Epithelial cell of proximal tubule (primary cell): ENCODE measurements around the gene MAPK4. TPM values are rescaled to one million over a fixed set of nuclear protein-coding genes. Genes with fewer than 3 reads are reported as not detected.
A peak's percentile ranks its signal among the peaks of the same experiment; 100 is the strongest.
"Not testable (repeated sequence)": the region's sequence is repeated elsewhere in the genome, so short reads cannot be mapped to it uniquely, and the experiment has no call there.

Experiments used
- DNase-seq: peaks from one replicate; pipeline ENCODE4 v3.0.0-alpha.2; 2011; ENCODE audit warnings: low read depth
- H3K4me3 ChIP-seq: 2 replicates; pipeline ENCODE4 v1.5.1; 2011; ENCODE audit warnings: low read depth, mild to moderate bottlenecking, low read length
- CTCF ChIP-seq: conservative IDR thresholded peaks from 2 replicates; pipeline ENCODE4 v1.5.1; 2012; ENCODE audit warnings: low read depth, mild to moderate bottlenecking, low read length
- total RNA-seq: library from RNA; depleted of rRNA; stranded (reverse); fragments of >200 nt; gene quantifications from 2 replicates; pipeline ENCODE4 v1.2.3, GENCODE V29; 2015

MAPK4 gene
- total RNA-seq = 0.36 and 1.3 TPM in 2 replicates

- DNase-seq = no peak
- peak within 1 kb of the TSS; percentile 51 for H3K4me3 ChIP-seq
- no peak for TF ChIP-seq CTCF
Measured at GRCh38 chr18:50559752-50560680, at the start of gene MAPK4. TSS of gene MAPK4 (plus strand) at chr18:50560087. CDS start at chr18:50663959, 103,872 bp downstream.

GRCh38 chr18:50517277-50517676, 42.6 kb upstream of the MAPK4 start:
- DNase-seq, H3K4me3 ChIP-seq: not testable (repeated sequence)

- DNase-seq = no peak
- no peak for TF ChIP-seq CTCF
- H3K4me3 ChIP-seq = no peak overlapping the region
Measured at GRCh38 chr18:50518787-50519546, 40.9 kb upstream of the MAPK4 start.

GRCh38 chr18:50523165-50523564, 36.7 kb upstream of the MAPK4 start:
- no peak for TF ChIP-seq CTCF
- no peak overlapping the region for H3K4me3 ChIP-seq
- no peak for DNase-seq

- DNase-seq = no peak
- no peak for TF ChIP-seq CTCF
- no peak overlapping the region for H3K4me3 ChIP-seq
Measured at GRCh38 chr18:50527636-50528307, 32.1 kb upstream of the MAPK4 start.

- no peak for TF ChIP-seq CTCF
- no peak for DNase-seq
- H3K4me3 ChIP-seq = no peak overlapping the region
Measured at GRCh38 chr18:50528806-50529205, 31.1 kb upstream of the MAPK4 start.

GRCh38 chr18:50533822-50534221, 26.1 kb upstream of the MAPK4 start:
- not testable (repeated sequence) for DNase-seq

GRCh38 chr18:50544476-50544875, 15.4 kb upstream of the MAPK4 start:
- not testable (repeated sequence) for DNase-seq, H3K4me3 ChIP-seq

More at GRCh38 chr18:50533822-50534221, 26.1 kb upstream of the MAPK4 start:
- H3K4me3 ChIP-seq = not testable (repeated sequence)
